ENCODE measurements around the gene GFRA1. TPM values are rescaled to one million over a fixed set of nuclear protein-coding genes. Genes with fewer than 3 reads are reported as not detected.

Gene GFRA1
- total RNA-seq, 1 donor, result not detected

DNA sequence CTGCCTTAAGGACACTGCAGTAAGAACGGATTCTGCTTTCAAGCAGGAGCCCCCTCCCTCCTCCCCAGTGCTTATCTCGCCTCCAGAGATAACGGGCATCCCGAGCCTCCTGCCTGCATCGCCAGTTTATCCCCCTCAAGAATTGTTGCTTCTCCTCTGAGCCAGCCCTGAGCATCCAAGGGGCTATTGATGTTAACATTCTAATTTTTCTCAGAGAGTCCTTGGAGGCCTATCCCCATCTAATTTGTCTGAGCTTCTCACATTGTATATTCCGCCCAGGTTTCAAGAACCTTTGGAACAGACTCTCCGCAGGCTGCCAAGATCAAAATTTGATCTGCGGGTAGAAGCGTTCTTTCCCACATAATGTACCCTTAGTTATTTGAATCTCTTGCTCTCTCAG is 180.0 kb downstream of the GFRA1 start:
- Histone ChIP-seq H3K27me3 (ENCODE audit: insufficient read depth, low read length) (no peaks in the 10 kb centered on the region), H3K9me3 (ENCODE audit: low read depth, low read length) (no peaks in the 10 kb centered on the region), H3K4me1 (ENCODE audit: insufficient read depth, low read length) (no peaks in the 10 kb centered on the region), H3K4me3 (ENCODE audit: low read length) (no peak overlapping the region)

- Histone ChIP-seq H3K9me3 (ENCODE audit: low read depth, low read length) (no peaks in the 10 kb centered on the region), H3K4me3 (ENCODE audit: low read length) (no peak overlapping the region), H3K4me1 (ENCODE audit: insufficient read depth, low read length) (no peaks in the 10 kb centered on the region), H3K27me3 (ENCODE audit: insufficient read depth, low read length) (no peaks in the 10 kb centered on the region)
These were observed 184.0 kb downstream of the GFRA1 start for GRCh38 chr10:116088985-116089384.

- Histone ChIP-seq H3K4me1 (ENCODE audit: insufficient read depth, low read length) (no peaks in the 10 kb centered on the region), H3K9me3 (ENCODE audit: low read depth, low read length) (no peaks in the 10 kb centered on the region), H3K27me3 (ENCODE audit: insufficient read depth, low read length) (no peaks in the 10 kb centered on the region), H3K4me3 (ENCODE audit: low read length) (no peak overlapping the region)
These were observed 187.7 kb downstream of the GFRA1 start for GRCh38 chr10:116085323-116085722.

GRCh38 chr10:116084161-116084560 is 188.8 kb downstream of the GFRA1 start:
- Histone ChIP-seq H3K9me3 (ENCODE audit: low read depth, low read length) (no peaks in the 10 kb centered on the region), H3K4me1 (ENCODE audit: insufficient read depth, low read length) (no peaks in the 10 kb centered on the region), H3K27me3 (ENCODE audit: insufficient read depth, low read length) (no peaks in the 10 kb centered on the region), H3K4me3 (ENCODE audit: low read length) (no peak overlapping the region)

DNA sequence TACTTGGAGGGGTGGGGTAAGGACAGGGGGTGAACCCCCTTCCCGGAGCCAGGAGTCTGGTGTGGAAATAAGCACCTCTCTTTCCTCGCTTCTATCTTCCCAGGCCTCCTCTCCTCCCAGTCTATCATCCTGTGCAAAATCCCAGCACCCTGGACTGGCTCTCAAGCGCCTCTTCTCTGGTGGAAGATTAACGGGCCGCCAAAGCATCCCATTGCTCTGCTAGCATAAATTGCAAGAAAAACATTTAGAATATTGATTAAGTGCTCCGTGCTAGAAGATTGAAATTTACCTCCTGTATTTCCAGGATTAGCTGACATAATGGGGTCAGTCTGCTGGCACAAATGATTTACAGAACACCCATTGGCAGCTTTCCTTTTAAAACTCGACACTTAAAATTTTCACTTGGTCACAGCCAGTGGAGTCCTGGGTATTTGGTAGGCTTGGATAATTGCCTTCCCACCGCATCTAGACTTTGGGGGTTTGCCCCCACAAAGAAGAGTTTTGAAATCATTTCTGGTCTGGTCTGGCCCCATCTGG is 189.7 kb downstream of the GFRA1 start:
- no peaks in the 10 kb centered on the region for H3K4me1 ChIP-seq (ENCODE audit: insufficient read depth, low read length)
- H3K9me3 ChIP-seq (ENCODE audit: low read depth, low read length), result no peaks in the 10 kb centered on the region

GRCh38 chr10:116082762-116083161 is 190.2 kb downstream of the GFRA1 start:
- Histone ChIP-seq H3K9me3 (ENCODE audit: low read depth, low read length) (no peaks in the 10 kb centered on the region), H3K4me3 (ENCODE audit: low read length) (no peak overlapping the region), H3K27me3 (ENCODE audit: insufficient read depth, low read length) (no peaks in the 10 kb centered on the region), H3K4me1 (ENCODE audit: insufficient read depth, low read length) (no peaks in the 10 kb centered on the region)

More for the DNA sequence above, 189.7 kb downstream of the GFRA1 start:
- no peaks in the 10 kb centered on the region for H3K27me3 ChIP-seq (ENCODE audit: insufficient read depth, low read length)
- H3K4me3 ChIP-seq (ENCODE audit: low read length), result no peak overlapping the region

DNA sequence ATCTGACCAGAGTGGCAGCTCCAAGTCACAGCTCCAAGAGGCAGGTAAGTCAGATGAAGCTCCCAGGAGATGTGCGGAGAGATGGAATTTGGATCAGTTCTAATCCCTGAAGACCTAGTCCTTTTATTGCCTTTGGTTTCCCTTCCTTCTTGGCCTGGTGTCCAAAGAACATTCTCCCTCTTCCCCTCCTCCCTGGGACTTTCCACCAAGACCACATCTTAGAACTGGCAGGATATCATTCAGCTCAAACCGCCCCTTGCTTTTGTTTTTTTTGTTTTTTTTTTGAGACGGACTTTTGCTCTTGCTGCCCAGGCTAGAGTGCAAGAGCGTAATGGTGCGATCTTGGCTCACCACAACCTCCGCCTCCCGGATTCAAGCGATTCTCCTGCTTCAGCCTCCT is 190.8 kb downstream of the GFRA1 start:
- no peak overlapping the region for H3K4me3 ChIP-seq (ENCODE audit: low read length)
- no peaks in the 10 kb centered on the region for H3K27me3 ChIP-seq (ENCODE audit: insufficient read depth, low read length)
- H3K9me3 ChIP-seq (ENCODE audit: low read depth, low read length), result no peaks in the 10 kb centered on the region
- no peaks in the 10 kb centered on the region for H3K4me1 ChIP-seq (ENCODE audit: insufficient read depth, low read length)

- H3K9me3 ChIP-seq (ENCODE audit: low read depth, low read length), result no peaks in the 10 kb centered on the region
- H3K27me3 ChIP-seq (ENCODE audit: insufficient read depth, low read length), result no peaks in the 10 kb centered on the region
- no peaks in the 10 kb centered on the region for H3K4me1 ChIP-seq (ENCODE audit: insufficient read depth, low read length)
- H3K4me3 ChIP-seq (ENCODE audit: low read length), result no peak overlapping the region
These were observed 192.5 kb downstream of the GFRA1 start for GRCh38 chr10:116080553-116080952.

- Histone ChIP-seq H3K4me3 (ENCODE audit: low read length) (no peak overlapping the region), H3K9me3 (ENCODE audit: low read depth, low read length) (no peaks in the 10 kb centered on the region), H3K4me1 (ENCODE audit: insufficient read depth, low read length) (no peaks in the 10 kb centered on the region), H3K27me3 (ENCODE audit: insufficient read depth, low read length) (no peaks in the 10 kb centered on the region)
These were observed 193.7 kb downstream of the GFRA1 start for GRCh38 chr10:116079355-116079754.

DNA sequence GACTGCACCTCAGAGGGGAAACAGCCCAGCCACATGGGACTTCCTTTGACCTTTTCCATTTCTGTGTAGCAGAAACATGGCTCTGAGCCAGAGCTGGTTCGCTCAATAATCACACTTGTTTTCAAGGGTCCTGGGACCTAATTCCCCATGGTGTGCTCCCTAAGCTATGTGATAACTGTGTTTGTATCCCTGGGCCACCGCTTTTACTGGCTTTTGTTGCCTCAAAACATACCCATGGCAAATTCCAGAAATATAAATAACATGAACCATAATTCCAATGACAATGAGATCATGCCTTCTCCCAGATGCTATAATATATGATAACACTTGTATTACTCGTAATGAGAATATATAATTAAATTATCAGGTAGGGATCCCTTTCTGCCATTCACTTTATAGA is 196.4 kb downstream of the GFRA1 start:
- H3K9me3 ChIP-seq (ENCODE audit: low read depth, low read length), result no peaks in the 10 kb centered on the region
- H3K4me3 ChIP-seq (ENCODE audit: low read length), result no peak overlapping the region
- H3K27me3 ChIP-seq (ENCODE audit: insufficient read depth, low read length), result no peaks in the 10 kb centered on the region
- no peaks in the 10 kb centered on the region for H3K4me1 ChIP-seq (ENCODE audit: insufficient read depth, low read length)

- Histone ChIP-seq H3K4me3 (ENCODE audit: low read length) (no peak overlapping the region), H3K27me3 (ENCODE audit: insufficient read depth, low read length) (no peaks in the 10 kb centered on the region), H3K4me1 (ENCODE audit: insufficient read depth, low read length) (no peaks in the 10 kb centered on the region), H3K9me3 (ENCODE audit: low read depth, low read length) (no peaks in the 10 kb centered on the region)
These were observed 199.5 kb downstream of the GFRA1 start for GRCh38 chr10:116073510-116073909.

DNA sequence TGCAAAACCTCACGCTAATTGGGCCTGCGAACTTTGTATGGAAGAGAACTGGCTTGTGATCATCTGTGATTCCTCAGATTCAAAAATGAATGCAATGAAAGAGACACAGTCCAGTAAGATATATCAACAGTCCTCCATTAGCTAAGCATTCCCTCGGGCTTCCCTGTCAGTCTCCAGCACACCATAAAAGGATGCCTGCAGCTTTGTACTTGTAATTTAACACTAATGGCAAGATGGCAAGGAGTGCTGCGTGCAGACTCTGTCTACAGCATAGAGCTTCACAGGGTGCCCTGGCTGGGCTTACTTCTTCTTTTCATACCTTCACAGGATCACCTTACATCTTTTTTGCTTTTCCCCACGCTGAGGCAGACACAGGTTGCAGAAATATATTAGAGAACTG is 200.0 kb downstream of the GFRA1 start:
- Histone ChIP-seq H3K9me3 (ENCODE audit: low read depth, low read length) (no peaks in the 10 kb centered on the region), H3K4me1 (ENCODE audit: insufficient read depth, low read length) (no peaks in the 10 kb centered on the region), H3K27me3 (ENCODE audit: insufficient read depth, low read length) (no peaks in the 10 kb centered on the region), H3K4me3 (ENCODE audit: low read length) (no peak overlapping the region)

DNA sequence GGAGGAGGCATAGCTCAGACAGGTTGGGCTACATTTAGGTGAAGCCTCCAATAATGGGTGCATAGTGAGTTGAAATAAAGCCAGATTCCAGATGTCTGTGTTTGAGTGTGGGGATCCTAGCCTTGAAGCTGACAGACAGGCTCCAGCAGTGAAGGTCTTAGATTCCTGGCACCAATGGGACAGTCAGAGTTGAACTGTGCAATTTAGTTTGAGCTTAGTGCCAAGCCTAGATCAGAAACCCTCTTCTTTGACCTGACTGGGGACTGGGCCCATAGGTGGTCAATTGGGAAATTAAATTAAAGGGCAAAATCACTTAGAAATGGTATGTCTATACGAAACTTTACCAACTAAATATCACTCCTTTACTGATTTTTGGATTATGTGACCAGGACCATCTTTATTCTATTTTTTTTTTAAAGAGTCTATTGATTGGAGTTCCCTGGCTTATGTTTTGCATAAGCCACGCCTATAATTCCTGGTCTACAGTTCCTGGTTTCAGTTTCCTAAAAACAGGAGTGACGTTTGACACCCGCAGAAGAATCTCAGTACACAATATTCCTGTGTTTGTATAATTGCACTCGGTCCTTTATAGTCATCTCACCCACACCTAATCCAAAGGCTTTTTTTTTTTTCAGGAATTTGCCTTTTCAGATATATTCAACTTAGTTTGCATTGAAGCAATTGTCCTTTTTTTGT is 201.4 kb downstream of the GFRA1 start:
- H3K4me3 ChIP-seq (ENCODE audit: low read length), result no peak overlapping the region
- no peaks in the 10 kb centered on the region for H3K27me3 ChIP-seq (ENCODE audit: insufficient read depth, low read length)
- H3K4me1 ChIP-seq (ENCODE audit: insufficient read depth, low read length), result no peaks in the 10 kb centered on the region
- no peaks in the 10 kb centered on the region for H3K9me3 ChIP-seq (ENCODE audit: low read depth, low read length)

GRCh38 chr10:116070743-116071320 is 202.2 kb downstream of the GFRA1 start:
- Histone ChIP-seq H3K9me3 (ENCODE audit: low read depth, low read length) (no peaks in the 10 kb centered on the region), H3K27me3 (ENCODE audit: insufficient read depth, low read length) (no peaks in the 10 kb centered on the region), H3K4me1 (ENCODE audit: insufficient read depth, low read length) (no peaks in the 10 kb centered on the region), H3K4me3 (ENCODE audit: low read length) (no peak overlapping the region)

DNA sequence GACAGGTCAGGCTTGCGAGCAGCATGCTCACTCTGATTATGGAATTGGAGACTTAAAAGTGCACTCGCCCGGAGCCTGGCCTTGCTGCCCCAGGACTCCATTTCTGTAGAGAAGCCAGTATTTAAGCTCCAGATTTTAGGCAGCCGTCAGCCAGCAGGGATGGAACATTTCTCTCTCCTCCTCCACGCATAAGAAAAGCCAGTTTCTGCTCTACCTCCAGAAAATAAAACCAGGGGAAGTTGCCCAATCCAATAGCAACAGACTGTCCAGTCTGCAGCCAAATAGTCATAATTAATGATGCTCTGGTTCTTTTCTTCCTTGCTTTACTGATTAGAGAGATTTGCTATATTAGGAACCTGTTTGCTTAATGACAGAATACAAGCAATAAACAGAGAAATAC is 203.2 kb downstream of the GFRA1 start:
- H3K4me1 ChIP-seq (ENCODE audit: insufficient read depth, low read length), result no peaks in the 10 kb centered on the region
- no peak overlapping the region for H3K4me3 ChIP-seq (ENCODE audit: low read length)
- H3K27me3 ChIP-seq (ENCODE audit: insufficient read depth, low read length), result no peaks in the 10 kb centered on the region
- no peaks in the 10 kb centered on the region for H3K9me3 ChIP-seq (ENCODE audit: low read depth, low read length)

DNA sequence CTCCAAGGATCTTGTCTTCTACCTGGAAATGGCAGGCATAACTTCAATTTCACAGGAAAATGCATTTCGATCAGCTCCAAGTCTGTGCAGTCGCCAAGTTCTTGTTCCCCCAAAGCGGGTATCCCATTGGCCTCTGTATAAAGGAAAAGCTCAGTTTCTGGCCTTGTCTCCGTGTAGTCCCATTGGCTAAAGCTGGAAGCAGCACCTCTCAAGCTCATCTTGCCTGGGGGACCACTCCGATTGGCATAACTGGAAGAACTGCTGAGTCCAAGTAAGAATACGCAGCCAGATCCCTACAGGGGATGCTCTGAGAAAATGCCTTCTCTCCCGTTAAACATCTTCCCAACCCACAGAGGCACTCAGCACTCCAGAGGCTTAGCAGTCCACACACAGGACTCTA is 205.2 kb downstream of the GFRA1 start:
- no peaks in the 10 kb centered on the region for H3K4me1 ChIP-seq (ENCODE audit: insufficient read depth, low read length)
- no peaks in the 10 kb centered on the region for H3K9me3 ChIP-seq (ENCODE audit: low read depth, low read length)
- H3K27me3 ChIP-seq (ENCODE audit: insufficient read depth, low read length), result no peaks in the 10 kb centered on the region

More for the DNA sequence above, 205.2 kb downstream of the GFRA1 start:
- no peak overlapping the region for H3K4me3 ChIP-seq (ENCODE audit: low read length)
